Endothelial cell of umbilical vein (primary cell): ENCODE results near the gene ACKR3. TPM values are rescaled to one million over a fixed set of nuclear protein-coding genes. Genes with fewer than 3 reads are reported as not detected.

Experiments used
- BruUV-seq: library from RNA; stranded (reverse); fragments of 400-500 nt; replicated peaks from 2 replicates; lab custom pipeline; 2021; lab: Mats Ljungman, UMichigan
- CTCF ChIA-PET: fragments of 300-600, 350-600 bp; sonication (Branson Sonifier 250); formaldehyde crosslinking; loops from one replicate; lab custom pipeline; 2021; ENCODE audit warnings: antibody characterized with exemption, inconsistent platforms; lab: Charles Lee
- POLR2A ChIA-PET: fragments of 300-600, 350-600 bp; sonication (Branson Sonifier 250); formaldehyde crosslinking; loops from one replicate; lab custom pipeline; 2021; ENCODE audit warnings: antibody characterized with exemption, inconsistent platforms; lab: Charles Lee
- DNase-seq: peaks from one replicate; pipeline ENCODE4 v3.0.0-alpha.2; 2011; ENCODE audit warnings: low read depth, low spot score
- FAIRE-seq: peaks from 2 replicates; lab custom pipeline; 2011; peaks lifted over from hg19 to GRCh38; lab: Jason Lieb, UNC
- H2AFZ ChIP-seq: 2 replicates; pipeline ENCODE4 v1.6.0; 2012; ENCODE audit warnings: low read depth, low read length, control low read depth, inconsistent platforms
- H3K27ac ChIP-seq: 2 replicates; pipeline ENCODE4 v1.5.1; 2011; ENCODE audit warnings: low read depth, mild to moderate bottlenecking, control low read depth, low read length, moderate library complexity; ENCODE audit not compliant: insufficient read depth
- H3K27me3 ChIP-seq, 2 experiments: 2 replicates each; pipeline versions ENCODE4 v1.6.0 to v1.6.1; 2011; ENCODE audit warnings: low read length in 2 of 2, mixed read lengths in 1 of 2; ENCODE audit not compliant: control insufficient read depth in 2 of 2, insufficient read depth in 2 of 2
- H3K36me3 ChIP-seq, 2 experiments: 2 replicates in 1 of 2; 3 replicates in 1 of 2; pipeline ENCODE4 v1.5.1; 2011; ENCODE audit warnings: low read length in 2 of 2, mild to moderate bottlenecking in 1 of 2, moderate library complexity in 1 of 2; ENCODE audit not compliant: control insufficient read depth in 2 of 2, insufficient read depth in 2 of 2; ENCODE audit errors: extremely low read depth in 1 of 2
- H3K4me1 ChIP-seq: 3 replicates; pipeline ENCODE4 v1.5.1; 2011; ENCODE audit warnings: mild to moderate bottlenecking, low read length; ENCODE audit not compliant: control insufficient read depth, insufficient read depth; ENCODE audit errors: extremely low read depth
- H3K4me2 ChIP-seq: 2 replicates; pipeline ENCODE4 v1.6.1; 2011; ENCODE audit warnings: low read length, control low read depth, mixed read lengths; ENCODE audit not compliant: insufficient read depth
- H3K4me3 ChIP-seq, 3 experiments: fragments of 200-600 bp in 1 of 3; sonication (generic), shearing (Covaris generic) in 1 of 3; replicated peaks in 1 of 3; 2 replicates each; pipeline ENCODE4 v1.5.1; 2011 to 2016; ENCODE audit warnings: control low read depth in 3 of 3, low read length in 3 of 3, mild to moderate bottlenecking in 2 of 3, inconsistent platforms in 1 of 3, low read depth in 1 of 3, moderate library complexity in 1 of 3; ENCODE audit not compliant: insufficient read depth in 1 of 3
- H3K79me2 ChIP-seq: 2 replicates; pipeline ENCODE4 v1.6.0; 2012; ENCODE audit warnings: low read length, inconsistent platforms; ENCODE audit not compliant: control insufficient read depth, insufficient read depth
- H3K9ac ChIP-seq: replicated peaks from 2 replicates; pipeline ENCODE3; 2011; ENCODE audit warnings: low read length, control low read depth; ENCODE audit not compliant: insufficient read depth; ENCODE audit errors: extremely low read depth
- H3K9me1 ChIP-seq: replicated peaks from 3 replicates; pipeline ENCODE4 v1.6.0; 2011; ENCODE audit warnings: mild to moderate bottlenecking, low read length; ENCODE audit not compliant: control insufficient read depth, insufficient read depth; ENCODE audit errors: extremely low read depth
- H3K9me3 ChIP-seq: replicated peaks from 2 replicates; pipeline ENCODE4 v1.5.1; 2012; ENCODE audit warnings: low read length, inconsistent platforms; ENCODE audit not compliant: control insufficient read depth, insufficient read depth
- H4K20me1 ChIP-seq: replicated peaks from 2 replicates; pipeline ENCODE3; 2011; ENCODE audit warnings: mild to moderate bottlenecking, low read length; ENCODE audit not compliant: control insufficient read depth, insufficient read depth; ENCODE audit errors: extremely low read depth
- CTCF ChIP-seq, 2 donors: IDR thresholded peaks; 1 replicate in 1 of 2; 2 replicates in 1 of 2; pipeline ENCODE4 v1.5.1; 2011; ENCODE audit warnings: low read length in 2 of 2, mild to moderate bottlenecking in 2 of 2, moderate library complexity in 2 of 2, control low read depth in 1 of 2, inconsistent platforms in 1 of 2, low read depth in 1 of 2; ENCODE audit not compliant: insufficient read depth in 1 of 2; ENCODE audit errors: extremely low read depth in 1 of 2
- EZH2 ChIP-seq: IDR thresholded peaks from 2 replicates; pipeline ENCODE4 v1.6.1; 2012; ENCODE audit warnings: borderline replicate concordance, low read depth, mild to moderate bottlenecking, moderate library complexity, low read length, inconsistent platforms; ENCODE audit not compliant: severe bottlenecking
- FOS ChIP-seq: IDR thresholded peaks from 2 replicates; pipeline ENCODE4 v1.6.1; 2011; ENCODE audit warnings: mild to moderate bottlenecking, low read length, moderate library complexity, borderline replicate concordance; ENCODE audit not compliant: insufficient read depth
- JUN ChIP-seq: IDR thresholded peaks from 2 replicates; pipeline ENCODE4 v1.6.1; 2011; ENCODE audit warnings: borderline replicate concordance, low read depth; ENCODE audit not compliant: insufficient read length, insufficient read depth
- MAX ChIP-seq: IDR thresholded peaks from 2 replicates; pipeline ENCODE4 v1.6.1; 2011; ENCODE audit not compliant: insufficient read depth, insufficient read length
- MYC ChIP-seq: IDR thresholded peaks from one replicate; pipeline ENCODE4 v1.6.1; 2011; ENCODE audit warnings: mild to moderate bottlenecking, low read depth, low read length
- POLR2A ChIP-seq: IDR thresholded peaks from 2 replicates; pipeline ENCODE4 v1.6.1; 2012; ENCODE audit warnings: low read depth, mild to moderate bottlenecking, control low read depth, low read length
- POLR2AphosphoS5 ChIP-seq: IDR thresholded peaks from 2 replicates; pipeline ENCODE4 v1.6.1; 2012; ENCODE audit warnings: low read depth, mild to moderate bottlenecking, control low read depth, low read length, moderate library complexity; ENCODE audit not compliant: insufficient read depth
- dilution Hi-C: fragments of 300-500 bp; cut with MboI; formaldehyde crosslinking; loops from one replicate; pipeline ENCODE4 v1.15.0; 2019; ENCODE audit warnings: low sequenced_read_pairs; ENCODE audit not compliant: extremely low pct_ligation_motif_present
- intact Hi-C: fragments of 100-400 bp; cut with micrococcal nuclease; formaldehyde crosslinking; loops from one replicate; pipeline ENCODE4 v1.10.0; 2022
- polyA plus RNA-seq, 4 experiments: library from polyadenylated mRNA; depleted of rRNA in 3 of 4; stranded (reverse) in 3 of 4; unstranded in 1 of 4; fragments of >200 nt; gene quantifications; 2 replicates each; pipeline versions ENCODE4 v1.2.1 to v1.2.3, GENCODE V29; 2011 to 2012; ENCODE audit warnings: missing spikeins in 1 of 4
- total RNA-seq: library from RNA; stranded (reverse); gene quantifications from 2 replicates; pipeline ENCODE4 v1.2.3, GENCODE V29; 2021

The ACKR3 gene
- total and polyA plus RNA-seq, 2 donors (not counting 3 experiments of a cell fraction or from before 2014, with no cell fraction given), result 31.1 to 428 TPM

- intact Hi-C loops (no loop called here), dilution Hi-C loops (no loop called here)
- Histone ChIP-seq H2AFZ (no peak overlapping the region), H3K4me3 (no peak overlapping the region), H3K9me3 (no peaks in the 10 kb centered on the region), H3K27ac (no peak overlapping the region), H4K20me1 (no peaks in the 10 kb centered on the region), H3K36me3 (no peaks in the 10 kb centered on the region), H3K27me3 (peaks cover 2% of the 10 kb centered on the region in 2 experiments), H3K9ac (no peak overlapping the region), H3K4me1 (no peaks in the 10 kb centered on the region), H3K79me2 (no peaks in the 10 kb centered on the region), H3K9me1 (no peaks in the 10 kb centered on the region), H3K4me2 (no peak overlapping the region)
- ChIA-PET CTCF (interaction anchor here (1.2 kb wide), 1 partner anchor 9 kb away, joined by 4 read pairs; no protein-coding TSS in a partner anchor), POLR2A (no interaction called here)
- TF ChIP-seq EZH2, result no peak
- TF ChIP-seq JUN, result no peak
- no peak for TF ChIP-seq POLR2A
- no peak for TF ChIP-seq MYC
- no peak for TF ChIP-seq CTCF (IDR thresholded peaks at IDR 0.05; ENCODE audit: extremely low read depth in 1 of 2, insufficient read depth in 1 of 2, low read depth in 1 of 2, low read length in 2 of 2)
- TF ChIP-seq POLR2AphosphoS5, result no peak
- TF ChIP-seq FOS, result no peak
- TF ChIP-seq MAX, result no peak
- DNase-seq (no peak), FAIRE-seq (no peak)
- BruUV-seq, result no TSS peak
Measured at GRCh38 chr2:236599059-236599458, 29.4 kb downstream of the ACKR3 start.
